ENCODE measurements around the gene RABGAP1L.

Gene RABGAP1L

DNA sequence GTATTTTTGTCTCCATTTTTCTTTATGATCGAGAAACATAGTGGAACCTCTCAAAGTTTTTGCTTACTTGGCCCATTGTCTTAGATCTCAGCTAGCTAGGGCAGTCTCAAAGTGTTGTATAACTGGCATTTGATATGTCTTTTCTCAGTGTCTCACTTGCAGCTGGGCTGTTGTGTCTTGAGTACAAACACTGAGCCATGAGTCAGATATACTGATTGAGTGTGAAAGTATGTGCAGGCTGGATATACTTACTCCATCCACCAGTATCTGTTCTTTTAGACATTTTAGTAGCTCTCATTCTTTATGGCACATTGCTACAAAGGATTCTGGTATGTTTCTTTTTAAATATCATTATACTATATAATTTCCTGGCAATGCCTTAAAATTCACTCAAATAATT is 274.1 kb downstream of the RABGAP1L start:
- no peaks in the 10 kb centered on the region for H3K27me3 ChIP-seq (ENCODE audit: insufficient read depth, low read length)
- no peaks in the 10 kb centered on the region for H3K4me1 ChIP-seq (ENCODE audit: insufficient read depth, low read length)
- H3K27ac ChIP-seq (ENCODE audit: low read length) = no peak overlapping the region
- no peak overlapping the region for H3K4me3 ChIP-seq (ENCODE audit: low read length)
- peaks cover 3% of the 10 kb centered on the region; the same call in 1 of the 2 replicates for H3K9me3 ChIP-seq (ENCODE audit: insufficient read depth, low read depth, low read length)
- no peak overlapping the region for H3K9ac ChIP-seq (ENCODE audit: low read depth, low read length)
- no peaks in the 10 kb centered on the region for H3K36me3 ChIP-seq (ENCODE audit: insufficient read depth, low read depth, low read length)

DNA sequence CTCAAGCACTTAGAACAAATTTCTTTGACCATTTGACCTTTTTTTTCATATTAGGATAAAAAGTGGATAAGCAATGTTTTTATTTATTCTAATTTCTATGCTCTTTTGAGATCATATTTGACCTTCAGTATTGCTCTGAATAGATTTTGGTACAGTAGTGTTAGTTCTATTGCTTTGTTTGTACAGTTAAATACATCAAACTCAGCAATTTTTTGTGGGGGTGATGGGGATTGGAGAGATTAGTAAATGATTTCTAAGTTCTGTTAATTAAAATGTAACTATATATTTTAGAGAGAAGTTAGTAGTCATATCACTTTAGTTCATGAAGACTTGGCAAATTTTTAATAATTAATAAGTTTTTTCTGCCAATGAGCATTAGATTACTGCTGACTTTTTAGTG is 286.0 kb downstream of the RABGAP1L start:
- Histone ChIP-seq H3K9ac (ENCODE audit: low read depth, low read length) (no peak overlapping the region), H3K4me3 (ENCODE audit: low read length) (no peak overlapping the region), H3K27me3 (ENCODE audit: insufficient read depth, low read length) (no peaks in the 10 kb centered on the region), H3K36me3 (ENCODE audit: insufficient read depth, low read depth, low read length) (no peaks in the 10 kb centered on the region), H3K9me3 (ENCODE audit: insufficient read depth, low read depth, low read length) (no peaks in the 10 kb centered on the region), H3K27ac (ENCODE audit: low read length) (no peak overlapping the region), H3K4me1 (ENCODE audit: insufficient read depth, low read length) (peaks cover 11% of the 10 kb centered on the region; the same call in 1 of the 2 replicates)

- Histone ChIP-seq H3K9ac (ENCODE audit: low read depth, low read length) (no peak overlapping the region), H3K36me3 (ENCODE audit: insufficient read depth, low read depth, low read length) (no peaks in the 10 kb centered on the region), H3K27me3 (ENCODE audit: insufficient read depth, low read length) (no peaks in the 10 kb centered on the region), H3K9me3 (ENCODE audit: insufficient read depth, low read depth, low read length) (no peaks in the 10 kb centered on the region), H3K27ac (ENCODE audit: low read length) (no peak overlapping the region), H3K4me1 (ENCODE audit: insufficient read depth, low read length) (peaks cover 14% of the 10 kb centered on the region; the same call in 1 of the 2 replicates), H3K4me3 (ENCODE audit: low read length) (no peak overlapping the region)
These were observed 286.5 kb downstream of the RABGAP1L start for GRCh38 chr1:174445817-174446216.

- no peak within 1 kb of the TSS for H3K4me3 ChIP-seq (ENCODE audit: low read length)
- no peak within 1 kb of the TSS for H3K9ac ChIP-seq (ENCODE audit: low read depth, low read length)
- H3K27ac ChIP-seq (ENCODE audit: low read length) = no peak within 1 kb of the TSS
- H3K4me1 ChIP-seq (ENCODE audit: insufficient read depth, low read length) = peaks cover 14% of the 10 kb centered on the region; the same call in 1 of the 2 replicates
- H3K27me3 ChIP-seq (ENCODE audit: insufficient read depth, low read length) = no peaks in the 10 kb centered on the region
- H3K9me3 ChIP-seq (ENCODE audit: insufficient read depth, low read depth, low read length) = no peaks in the 10 kb centered on the region
- H3K36me3 ChIP-seq (ENCODE audit: insufficient read depth, low read depth, low read length) = no peaks in the 10 kb centered on the region
These were observed 288.7 kb downstream of the RABGAP1L start, which contains the start of gene GPR52 for GRCh38 chr1:174447866-174448530. TSS of gene GPR52 (plus strand) at chr1:174447964. CDS start at chr1:174448112, 148 bp downstream.

DNA sequence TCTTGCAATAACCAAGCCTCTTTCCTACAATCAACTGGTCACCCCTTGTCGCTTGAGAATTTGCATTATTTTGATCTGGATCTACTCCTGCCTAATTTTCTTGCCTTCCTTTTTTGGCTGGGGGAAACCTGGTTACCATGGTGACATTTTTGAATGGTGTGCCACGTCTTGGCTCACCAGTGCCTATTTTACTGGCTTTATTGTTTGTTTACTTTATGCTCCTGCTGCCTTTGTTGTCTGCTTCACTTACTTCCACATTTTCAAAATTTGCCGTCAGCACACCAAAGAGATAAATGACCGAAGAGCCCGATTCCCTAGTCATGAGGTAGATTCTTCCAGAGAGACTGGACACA is 289.2 kb downstream of the RABGAP1L start:
- Histone ChIP-seq H3K36me3 (ENCODE audit: insufficient read depth, low read depth, low read length) (no peaks in the 10 kb centered on the region), H3K27ac (ENCODE audit: low read length) (no peak overlapping the region), H3K4me3 (ENCODE audit: low read length) (no peak overlapping the region), H3K9me3 (ENCODE audit: insufficient read depth, low read depth, low read length) (no peaks in the 10 kb centered on the region), H3K4me1 (ENCODE audit: insufficient read depth, low read length) (peaks cover 14% of the 10 kb centered on the region; the same call in 1 of the 2 replicates), H3K9ac (ENCODE audit: low read depth, low read length) (no peak overlapping the region), H3K27me3 (ENCODE audit: insufficient read depth, low read length) (no peaks in the 10 kb centered on the region)

GRCh38 chr1:174448974-174449373 is 289.7 kb downstream of the RABGAP1L start:
- H3K4me3 ChIP-seq (ENCODE audit: low read length) = no peak overlapping the region
- no peaks in the 10 kb centered on the region for H3K36me3 ChIP-seq (ENCODE audit: insufficient read depth, low read depth, low read length)
- H3K9me3 ChIP-seq (ENCODE audit: insufficient read depth, low read depth, low read length) = no peaks in the 10 kb centered on the region
- H3K9ac ChIP-seq (ENCODE audit: low read depth, low read length) = no peak overlapping the region
- no peak overlapping the region for H3K27ac ChIP-seq (ENCODE audit: low read length)
- no peaks in the 10 kb centered on the region for H3K27me3 ChIP-seq (ENCODE audit: insufficient read depth, low read length)
- H3K4me1 ChIP-seq (ENCODE audit: insufficient read depth, low read length) = peaks cover 14% of the 10 kb centered on the region; the same call in 1 of the 2 replicates

DNA sequence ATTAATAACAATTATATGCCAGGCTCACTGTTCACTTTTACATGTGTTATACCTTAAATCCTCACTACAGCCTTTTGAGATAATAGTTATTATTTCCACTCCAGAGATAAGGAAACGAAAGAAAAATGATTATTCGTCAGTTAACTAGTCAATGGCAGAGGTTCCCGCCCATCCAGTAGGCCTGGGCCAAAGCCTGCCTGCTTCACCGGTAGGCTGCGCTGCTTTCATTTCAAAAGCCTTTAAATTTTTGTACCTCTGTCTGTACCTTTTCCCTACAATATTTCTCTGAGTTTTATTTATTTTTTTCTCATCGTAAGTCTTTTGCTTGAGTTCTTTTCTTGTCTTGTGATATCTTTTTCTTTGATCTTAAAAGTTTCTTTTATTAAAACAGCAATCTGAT is 292.1 kb downstream of the RABGAP1L start:
- H3K27me3 ChIP-seq (ENCODE audit: insufficient read depth, low read length) = no peaks in the 10 kb centered on the region
- H3K9ac ChIP-seq (ENCODE audit: low read depth, low read length) = no peak overlapping the region
- no peak overlapping the region for H3K4me3 ChIP-seq (ENCODE audit: low read length)
- H3K36me3 ChIP-seq (ENCODE audit: insufficient read depth, low read depth, low read length) = no peaks in the 10 kb centered on the region
- H3K4me1 ChIP-seq (ENCODE audit: insufficient read depth, low read length) = peaks cover 14% of the 10 kb centered on the region; the same call in 1 of the 2 replicates
- H3K9me3 ChIP-seq (ENCODE audit: insufficient read depth, low read depth, low read length) = no peaks in the 10 kb centered on the region
- H3K27ac ChIP-seq (ENCODE audit: low read length) = no peak overlapping the region

- Histone ChIP-seq H3K4me1 (ENCODE audit: insufficient read depth, low read length) (no peaks in the 10 kb centered on the region), H3K9me3 (ENCODE audit: insufficient read depth, low read depth, low read length) (no peaks in the 10 kb centered on the region), H3K27ac (ENCODE audit: low read length) (no peak overlapping the region), H3K27me3 (ENCODE audit: insufficient read depth, low read length) (no peaks in the 10 kb centered on the region), H3K4me3 (ENCODE audit: low read length) (no peak overlapping the region), H3K36me3 (ENCODE audit: insufficient read depth, low read depth, low read length) (no peaks in the 10 kb centered on the region), H3K9ac (ENCODE audit: low read depth, low read length) (no peak overlapping the region)
These were observed 306.5 kb downstream of the RABGAP1L start for GRCh38 chr1:174465855-174466254.

DNA sequence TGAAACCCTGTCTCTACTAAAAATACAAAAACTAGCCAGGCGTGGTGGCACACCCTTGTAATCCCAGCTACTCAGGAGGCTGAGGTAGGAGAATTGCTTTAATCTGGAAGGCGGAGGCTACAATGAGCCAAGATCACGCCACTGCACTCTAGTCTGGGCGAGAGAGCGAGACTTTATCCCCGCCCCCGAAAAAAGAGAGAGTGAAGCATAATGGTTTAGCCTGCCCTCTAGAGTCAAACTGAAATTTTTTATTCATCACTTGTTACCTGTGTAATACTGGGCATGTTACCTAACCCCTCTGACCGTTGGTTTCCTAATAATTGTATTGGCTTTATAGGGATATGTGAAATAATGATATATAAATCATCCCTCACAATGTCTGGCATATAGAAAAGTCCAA is 307.3 kb downstream of the RABGAP1L start:
- Histone ChIP-seq H3K4me3 (ENCODE audit: low read length) (no peak overlapping the region), H3K27ac (ENCODE audit: low read length) (no peak overlapping the region), H3K36me3 (ENCODE audit: insufficient read depth, low read depth, low read length) (no peaks in the 10 kb centered on the region), H3K4me1 (ENCODE audit: insufficient read depth, low read length) (no peaks in the 10 kb centered on the region), H3K27me3 (ENCODE audit: insufficient read depth, low read length) (no peaks in the 10 kb centered on the region), H3K9me3 (ENCODE audit: insufficient read depth, low read depth, low read length) (no peaks in the 10 kb centered on the region), H3K9ac (ENCODE audit: low read depth, low read length) (no peak overlapping the region)

DNA sequence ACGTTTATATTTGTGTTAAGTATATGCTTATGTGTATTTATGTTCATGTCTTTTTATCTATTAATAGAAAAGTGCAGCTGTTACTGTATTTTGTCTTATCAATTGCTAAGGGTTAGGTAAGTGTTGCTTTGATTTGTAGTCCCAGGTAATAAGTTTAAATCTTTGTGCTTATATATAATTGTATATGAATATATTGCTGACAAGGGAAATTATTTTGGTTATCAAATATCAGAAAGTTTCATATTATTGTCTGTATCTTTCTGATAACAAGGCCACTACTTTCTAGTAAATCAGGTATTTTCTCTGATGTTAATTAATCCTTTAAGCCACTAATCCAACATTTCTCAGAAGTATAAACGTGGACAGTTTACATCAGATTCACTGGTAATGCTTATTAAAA is 309.7 kb downstream of the RABGAP1L start:
- Histone ChIP-seq H3K4me3 (ENCODE audit: low read length) (no peak overlapping the region), H3K9me3 (ENCODE audit: insufficient read depth, low read depth, low read length) (no peaks in the 10 kb centered on the region), H3K9ac (ENCODE audit: low read depth, low read length) (no peak overlapping the region)

DNA sequence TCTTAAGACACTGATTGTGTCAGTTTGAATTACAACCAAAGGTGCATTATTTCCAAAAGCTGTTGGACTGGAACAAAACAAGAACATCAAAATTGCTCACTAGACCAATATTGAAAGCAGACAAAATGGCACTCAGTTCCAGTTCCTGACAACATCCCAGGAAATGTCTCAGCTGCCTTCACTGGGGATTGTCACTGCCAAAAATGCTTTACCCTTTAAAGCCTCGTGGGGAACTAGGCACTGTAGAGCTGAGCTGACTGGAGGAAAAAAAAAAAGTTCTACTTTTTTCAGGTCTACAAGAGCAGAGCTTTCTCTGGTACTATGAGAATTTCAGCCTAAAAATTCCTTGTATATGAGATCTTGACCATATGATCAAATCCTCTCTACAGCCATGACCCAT is 310.4 kb downstream of the RABGAP1L start:
- H3K9ac ChIP-seq (ENCODE audit: low read depth, low read length) = no peak overlapping the region
- no peaks in the 10 kb centered on the region for H3K4me1 ChIP-seq (ENCODE audit: insufficient read depth, low read length)
- no peaks in the 10 kb centered on the region for H3K27me3 ChIP-seq (ENCODE audit: insufficient read depth, low read length)
- H3K4me3 ChIP-seq (ENCODE audit: low read length) = no peak overlapping the region
- no peaks in the 10 kb centered on the region for H3K36me3 ChIP-seq (ENCODE audit: insufficient read depth, low read depth, low read length)
- no peaks in the 10 kb centered on the region for H3K9me3 ChIP-seq (ENCODE audit: insufficient read depth, low read depth, low read length)
- no peak overlapping the region for H3K27ac ChIP-seq (ENCODE audit: low read length)

More for the DNA sequence above, 309.7 kb downstream of the RABGAP1L start:
- Histone ChIP-seq H3K27me3 (ENCODE audit: insufficient read depth, low read length) (no peaks in the 10 kb centered on the region), H3K4me1 (ENCODE audit: insufficient read depth, low read length) (no peaks in the 10 kb centered on the region), H3K27ac (ENCODE audit: low read length) (no peak overlapping the region), H3K36me3 (ENCODE audit: insufficient read depth, low read depth, low read length) (no peaks in the 10 kb centered on the region)

DNA sequence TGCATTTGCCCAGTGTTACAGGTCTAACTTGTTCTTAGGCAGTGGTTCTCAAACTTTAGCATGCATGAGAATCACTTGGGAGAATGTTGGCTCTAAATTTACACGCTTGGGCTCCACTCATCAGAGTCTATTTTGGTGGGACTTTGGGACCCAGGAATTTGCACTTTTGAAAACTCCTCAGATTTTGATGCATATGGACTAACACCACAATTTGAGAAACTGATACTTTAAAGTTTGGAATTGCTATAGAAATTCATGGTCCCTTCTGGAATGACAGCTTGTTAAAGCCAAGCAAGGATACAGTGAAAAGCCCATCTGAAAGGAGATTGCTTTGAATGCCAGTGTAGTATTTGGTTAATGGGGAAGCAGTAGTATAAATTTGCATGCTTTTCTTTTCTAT is 320.0 kb downstream of the RABGAP1L start:
- Histone ChIP-seq H3K27ac (ENCODE audit: low read length) (no peak overlapping the region), H3K9ac (ENCODE audit: low read depth, low read length) (no peak overlapping the region), H3K9me3 (ENCODE audit: insufficient read depth, low read depth, low read length) (no peaks in the 10 kb centered on the region), H3K27me3 (ENCODE audit: insufficient read depth, low read length) (no peaks in the 10 kb centered on the region), H3K4me1 (ENCODE audit: insufficient read depth, low read length) (no peaks in the 10 kb centered on the region), H3K4me3 (ENCODE audit: low read length) (no peak overlapping the region), H3K36me3 (ENCODE audit: insufficient read depth, low read depth, low read length) (no peaks in the 10 kb centered on the region)

All from iPS-20b (cell line).